NCI-H187 treated with DMSO at 0.1 percent for 48 hours (cell line): Measurements from ENCODE around the gene ADAMTS9.

Experiments
- DNase-seq: peaks from one replicate; lab custom pipeline; 2025; lab: John Stamatoyannopoulos, UW

Gene ADAMTS9

GRCh38 chr3:64489361-64490044 lies 198.3 kb downstream of the ADAMTS9 start:
- DNase-seq, result peak; percentile 84

GRCh38 chr3:64488939-64489338 lies 198.9 kb downstream of the ADAMTS9 start:
- DNase-seq, result no peak

- peak; percentile 10 for DNase-seq
Observed at GRCh38 chr3:64484289-64484992, 203.4 kb downstream of the ADAMTS9 start.

- no peak for DNase-seq
Observed at GRCh38 chr3:64483467-64483866, 204.3 kb downstream of the ADAMTS9 start.

- DNase-seq, result no peak
Observed at GRCh38 chr3:64475037-64475436, 212.8 kb downstream of the ADAMTS9 start.

GRCh38 chr3:64473466-64473865 lies 214.3 kb downstream of the ADAMTS9 start:
- DNase-seq, result no peak

- no peak for DNase-seq
Observed at GRCh38 chr3:64470436-64470835, 217.4 kb downstream of the ADAMTS9 start.

- no peak for DNase-seq
Observed at GRCh38 chr3:64467255-64467944, 220.4 kb downstream of the ADAMTS9 start.
